Hypothalamus (tissue), 51 donors: Measurements from ENCODE around the gene BCAS1.

ENCODE experiments used
- DNase-seq, 51 donors: peaks; one replicate each; lab custom pipeline; 2025; lab: John Stamatoyannopoulos, UW

BCAS1 gene

DNA sequence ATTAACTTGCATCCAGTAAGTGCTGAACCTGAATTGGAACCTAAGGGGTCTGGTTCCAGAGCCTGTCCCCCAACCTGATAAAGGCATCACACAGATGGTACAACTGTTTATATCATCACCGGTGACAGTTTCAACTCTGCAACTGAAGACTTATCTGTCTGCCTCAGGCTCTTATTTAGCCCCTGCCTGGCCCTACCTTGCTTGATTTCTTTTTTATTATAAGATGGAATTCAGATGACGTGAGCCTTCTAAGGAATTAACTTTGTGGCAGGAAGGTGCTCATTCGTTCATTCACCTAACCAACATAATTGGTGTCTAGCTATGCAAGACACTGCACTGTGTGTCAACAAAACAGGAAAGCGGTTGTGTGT, 175.0 kb downstream of the BCAS1 start:
- DNase-seq = no peak

DNA sequence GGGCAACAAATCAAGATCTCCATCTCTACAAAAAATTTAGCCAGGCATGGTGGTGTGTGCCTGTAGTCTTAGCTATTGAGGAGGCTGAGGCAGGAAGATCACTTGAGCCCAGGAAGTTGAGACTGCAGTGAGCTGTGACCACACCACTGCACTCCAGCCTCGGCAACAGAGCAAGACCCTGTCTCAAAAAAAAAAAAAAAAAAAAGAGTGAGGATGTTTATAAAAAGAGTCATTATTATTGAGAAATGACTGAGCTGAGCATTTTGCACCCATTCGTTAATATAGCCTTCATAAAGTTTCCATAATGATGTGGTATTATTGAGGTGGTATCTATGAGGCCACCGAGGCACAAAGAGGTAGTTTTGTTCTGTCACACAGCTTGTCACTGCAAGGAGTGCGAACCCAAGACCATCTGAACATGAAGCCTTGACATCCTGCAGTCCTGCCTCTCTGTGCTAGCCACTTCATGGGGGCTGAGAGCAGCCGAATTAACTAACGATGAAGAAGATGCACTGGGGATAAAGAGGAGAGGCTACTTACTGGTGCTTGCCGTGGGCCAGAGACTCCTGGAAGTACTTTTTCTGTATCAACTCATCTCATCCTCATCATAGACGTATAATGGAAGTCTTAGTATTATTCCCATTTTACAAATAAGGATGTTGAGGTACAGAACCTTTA, 175.5 kb downstream of the BCAS1 start:
- no peak for DNase-seq
